SU-DHL-6 (cell line): ENCODE results near the gene LDAH.

Experiments
- CTCF ChIP-seq: fragments of 200-600 bp; sonication (generic); IDR thresholded peaks from one replicate; pipeline ENCODE4 v1.5.1; 2017; ENCODE audit warnings: antibody characterized with exemption, mild to moderate bottlenecking, low read length, moderate library complexity; ENCODE audit not compliant: insufficient read depth, poor library complexity, severe bottlenecking
- EZH2phosphoT487 ChIP-seq: fragments of 200-600 bp; sonication (generic), shearing (Covaris generic); conservative IDR thresholded peaks from 2 replicates; pipeline ENCODE4 v1.6.1; 2018; ENCODE audit warnings: mild to moderate bottlenecking, antibody characterized with exemption, low read length, moderate library complexity, mixed read lengths

- TF ChIP-seq CTCF (no peak), EZH2phosphoT487 (no peak)
Measured at GRCh38 chr2:20641123-20641985, 181.5 kb downstream of the LDAH start.
